ENCODE measurements around the gene RHBDD1.

Gene RHBDD1

DNA sequence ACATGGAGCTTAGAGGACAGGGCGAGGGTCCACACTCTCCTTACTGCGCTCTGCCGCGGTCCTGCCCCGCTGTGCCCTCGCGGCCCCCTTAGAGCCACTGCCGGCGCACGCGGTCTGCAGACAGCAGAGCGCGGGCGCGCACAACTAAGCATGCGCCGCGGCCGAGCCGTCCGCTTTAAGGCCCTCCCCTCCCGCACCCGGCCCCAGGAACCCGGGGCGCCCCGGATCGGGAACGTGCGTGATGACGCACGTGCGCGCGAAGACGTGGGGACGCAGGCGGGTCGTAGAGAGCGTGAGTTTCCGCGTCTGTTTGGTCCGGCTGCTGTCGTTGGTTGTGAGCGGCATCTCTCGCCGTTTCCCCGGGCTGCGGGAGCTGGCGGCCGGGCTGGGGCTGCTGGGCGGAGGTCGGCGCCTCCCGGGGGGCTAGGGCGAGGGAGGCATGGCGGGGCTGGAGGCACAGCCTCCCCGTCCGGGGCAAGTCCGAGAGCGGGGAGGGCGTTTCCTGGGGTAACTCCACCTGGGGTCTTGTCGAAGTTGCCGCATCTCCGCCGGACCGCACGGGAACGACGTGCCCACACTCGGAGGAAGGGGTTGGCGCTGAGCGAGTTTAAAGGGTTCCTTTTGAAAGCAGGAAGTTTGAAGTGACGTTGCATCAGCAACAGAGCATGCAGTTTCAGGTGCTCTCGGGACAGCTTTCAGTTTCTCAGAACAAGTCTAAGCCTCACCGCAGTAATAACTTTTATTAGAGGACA, at the start of gene RHBDD1:
RHBDD1 (plus strand) TSS at position 259 of the 752 bp plus-strand sequence. CDS start 28,640 bp downstream, outside the sequence.
- H3K4me3 ChIP-seq (ENCODE audit: low read length), result peak within 1 kb of the TSS; percentile 96
- H3K9me3 ChIP-seq (ENCODE audit: control insufficient read depth, low read length), result no peaks in the 10 kb centered on the region
- peak within 1 kb of the TSS; percentile 99 for H3K9ac ChIP-seq (ENCODE audit: low read length)
- H3K4me1 ChIP-seq (ENCODE audit: control insufficient read depth, insufficient read depth, low read length), result no peaks in the 10 kb centered on the region
- no peaks in the 10 kb centered on the region for H3K27me3 ChIP-seq (ENCODE audit: control insufficient read depth, insufficient read depth, low read length)
- no peaks in the 10 kb centered on the region for H3K36me3 ChIP-seq (ENCODE audit: control insufficient read depth, insufficient read depth, low read length)

DNA sequence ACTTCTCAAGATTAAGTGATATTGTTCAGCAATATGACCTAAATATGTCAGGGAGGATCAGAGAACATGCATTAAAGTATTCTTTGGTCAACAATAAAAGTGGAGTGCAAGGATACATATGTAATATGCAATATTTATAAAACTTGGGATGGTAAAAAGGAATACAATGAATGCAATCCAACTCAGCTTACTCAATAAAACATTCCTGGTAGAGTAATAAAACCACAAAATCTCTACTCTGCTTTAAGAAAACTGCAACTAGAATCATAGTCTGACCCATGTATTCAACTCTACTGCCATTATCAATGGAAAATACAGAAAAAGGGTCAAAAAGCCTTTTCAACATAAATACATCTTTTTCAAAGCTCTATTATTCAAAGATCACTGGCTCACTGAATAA, 47.8 kb upstream of the RHBDD1 start:
- peaks cover 16% of the 10 kb centered on the region for H3K4me1 ChIP-seq (ENCODE audit: control insufficient read depth, insufficient read depth, low read length)
- H3K36me3 ChIP-seq (ENCODE audit: control insufficient read depth, insufficient read depth, low read length), result no peaks in the 10 kb centered on the region
- no peak overlapping the region for H3K9ac ChIP-seq (ENCODE audit: low read length)
- H3K27me3 ChIP-seq (ENCODE audit: control insufficient read depth, insufficient read depth, low read length), result no peaks in the 10 kb centered on the region
- no peak overlapping the region for H3K4me3 ChIP-seq (ENCODE audit: low read length)
- no peaks in the 10 kb centered on the region for H3K9me3 ChIP-seq (ENCODE audit: control insufficient read depth, low read length)

- Histone ChIP-seq H3K36me3 (ENCODE audit: control insufficient read depth, insufficient read depth, low read length) (no peaks in the 10 kb centered on the region), H3K9me3 (ENCODE audit: control insufficient read depth, low read length) (no peaks in the 10 kb centered on the region), H3K4me3 (ENCODE audit: low read length) (no peak overlapping the region), H3K9ac (ENCODE audit: low read length) (no peak overlapping the region), H3K4me1 (ENCODE audit: control insufficient read depth, insufficient read depth, low read length) (peaks cover 16% of the 10 kb centered on the region), H3K27me3 (ENCODE audit: control insufficient read depth, insufficient read depth, low read length) (no peaks in the 10 kb centered on the region)
Observed at GRCh38 chr2:226788881-226789490, 46.9 kb upstream of the RHBDD1 start.

- Histone ChIP-seq H3K36me3 (ENCODE audit: control insufficient read depth, insufficient read depth, low read length) (no peaks in the 10 kb centered on the region), H3K27me3 (ENCODE audit: control insufficient read depth, insufficient read depth, low read length) (no peaks in the 10 kb centered on the region), H3K4me1 (ENCODE audit: control insufficient read depth, insufficient read depth, low read length) (peaks cover 21% of the 10 kb centered on the region), H3K9me3 (ENCODE audit: control insufficient read depth, low read length) (no peaks in the 10 kb centered on the region), H3K9ac (ENCODE audit: low read length) (no peak overlapping the region), H3K4me3 (ENCODE audit: low read length) (no peak overlapping the region)
Observed at GRCh38 chr2:226790011-226790410, 45.8 kb upstream of the RHBDD1 start.

DNA sequence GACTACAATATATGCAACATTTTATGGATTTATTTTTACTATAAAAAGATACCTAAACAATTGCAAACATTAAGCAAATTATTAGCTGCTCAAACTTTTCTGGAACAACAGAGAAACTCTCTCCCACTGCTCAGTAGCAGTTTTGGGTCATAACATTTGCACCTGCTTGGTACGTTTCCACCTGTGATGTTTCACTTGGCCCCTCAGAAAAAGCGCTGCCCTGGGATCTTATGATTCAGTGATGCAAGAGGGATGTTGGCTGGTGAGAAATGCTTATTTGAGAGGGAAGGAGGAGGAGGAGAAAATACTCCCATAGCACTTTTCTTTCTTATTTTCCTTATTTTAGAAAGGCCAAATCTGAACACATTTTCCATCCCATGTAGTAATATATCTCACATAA, 45.4 kb upstream of the RHBDD1 start:
- no peaks in the 10 kb centered on the region for H3K36me3 ChIP-seq (ENCODE audit: control insufficient read depth, insufficient read depth, low read length)
- peak overlapping the region; percentile 77 for H3K4me3 ChIP-seq (ENCODE audit: low read length)
- H3K9ac ChIP-seq (ENCODE audit: low read length), result peak overlapping the region; percentile 97
- H3K9me3 ChIP-seq (ENCODE audit: control insufficient read depth, low read length), result no peaks in the 10 kb centered on the region
- H3K27me3 ChIP-seq (ENCODE audit: control insufficient read depth, insufficient read depth, low read length), result no peaks in the 10 kb centered on the region
- H3K4me1 ChIP-seq (ENCODE audit: control insufficient read depth, insufficient read depth, low read length), result peaks cover 26% of the 10 kb centered on the region

GRCh38 chr2:226791056-226791486, 44.8 kb upstream of the RHBDD1 start:
- H3K27me3 ChIP-seq (ENCODE audit: control insufficient read depth, insufficient read depth, low read length), result no peaks in the 10 kb centered on the region
- peak overlapping the region; percentile 97 for H3K9ac ChIP-seq (ENCODE audit: low read length)
- H3K36me3 ChIP-seq (ENCODE audit: control insufficient read depth, insufficient read depth, low read length), result no peaks in the 10 kb centered on the region
- H3K4me1 ChIP-seq (ENCODE audit: control insufficient read depth, insufficient read depth, low read length), result peaks cover 32% of the 10 kb centered on the region
- H3K9me3 ChIP-seq (ENCODE audit: control insufficient read depth, low read length), result no peaks in the 10 kb centered on the region
- peak overlapping the region; percentile 77 for H3K4me3 ChIP-seq (ENCODE audit: low read length)

DNA sequence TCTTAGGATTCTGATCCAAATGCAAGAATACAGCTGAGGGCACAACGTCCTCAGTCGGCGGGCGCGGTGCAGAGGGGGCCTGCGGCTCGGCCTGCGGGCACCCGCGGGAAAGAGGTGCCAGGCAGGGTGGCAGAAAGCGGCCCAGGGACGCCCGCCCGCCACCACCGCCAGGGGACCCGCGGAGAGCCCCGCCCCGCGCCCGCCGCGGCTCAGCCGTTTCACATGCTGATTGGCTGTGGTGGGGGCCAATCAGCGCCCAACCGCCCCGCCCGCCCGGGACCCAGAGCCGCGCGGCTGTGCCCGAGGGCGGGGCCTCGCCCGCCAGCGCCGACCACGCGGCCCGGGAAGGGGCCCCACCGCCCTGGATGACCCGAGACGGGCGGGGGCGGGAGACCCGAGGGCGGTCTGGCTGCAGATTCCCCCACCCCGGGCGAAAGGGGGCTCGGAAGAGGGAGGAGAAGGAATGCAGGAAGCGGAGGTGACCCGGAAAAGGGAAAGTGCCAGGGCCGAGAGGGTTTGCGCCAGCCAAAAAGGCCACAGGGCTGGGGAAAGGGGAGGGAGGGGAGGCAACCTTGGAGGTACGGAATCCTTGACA, 44.3 kb upstream of the RHBDD1 start:
- H3K9ac ChIP-seq (ENCODE audit: low read length), result peak overlapping the region; percentile 97
- no peaks in the 10 kb centered on the region for H3K36me3 ChIP-seq (ENCODE audit: control insufficient read depth, insufficient read depth, low read length)
- no peaks in the 10 kb centered on the region for H3K27me3 ChIP-seq (ENCODE audit: control insufficient read depth, insufficient read depth, low read length)
- no peaks in the 10 kb centered on the region for H3K9me3 ChIP-seq (ENCODE audit: control insufficient read depth, low read length)
- peak overlapping the region; percentile 77 for H3K4me3 ChIP-seq (ENCODE audit: low read length)
- H3K4me1 ChIP-seq (ENCODE audit: control insufficient read depth, insufficient read depth, low read length), result peaks cover 37% of the 10 kb centered on the region

DNA sequence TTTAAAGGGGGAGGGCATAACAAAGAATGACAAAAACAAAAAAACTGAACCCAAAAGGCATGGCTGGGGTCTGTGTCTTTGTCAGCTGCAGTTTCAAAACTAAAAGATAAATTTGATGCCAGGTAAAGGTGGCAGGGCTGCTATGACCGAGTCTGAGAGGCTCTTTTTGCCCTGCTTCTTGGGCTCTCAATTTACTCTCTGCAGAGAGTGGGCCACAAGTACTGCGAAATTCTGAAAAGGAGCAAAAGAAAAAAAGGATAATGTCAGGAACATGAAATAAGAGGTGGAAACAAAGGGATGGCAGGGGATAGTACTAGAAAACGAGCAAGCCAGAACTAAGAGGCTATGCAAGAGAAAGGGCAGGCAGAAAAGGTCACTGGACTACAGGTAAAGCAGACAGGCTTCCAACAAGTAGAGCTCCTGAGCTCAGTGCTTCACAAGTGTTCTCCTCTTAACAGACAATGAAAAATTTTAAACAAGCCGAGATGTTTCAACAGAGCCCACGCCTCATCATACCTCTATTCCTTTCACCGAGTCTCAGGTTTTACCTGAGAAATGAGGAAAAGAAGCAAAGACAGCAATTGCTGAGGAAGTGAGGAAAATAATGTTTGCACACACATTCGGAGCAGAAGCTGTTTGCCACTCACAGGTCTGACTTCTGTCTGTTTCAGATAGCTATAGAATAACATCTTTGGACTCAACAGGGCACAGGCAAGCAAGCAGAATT, 43.5 kb upstream of the RHBDD1 start:
- H3K4me1 ChIP-seq (ENCODE audit: control insufficient read depth, insufficient read depth, low read length), result peaks cover 45% of the 10 kb centered on the region
- no peaks in the 10 kb centered on the region for H3K36me3 ChIP-seq (ENCODE audit: control insufficient read depth, insufficient read depth, low read length)
- H3K27me3 ChIP-seq (ENCODE audit: control insufficient read depth, insufficient read depth, low read length), result no peaks in the 10 kb centered on the region
- peak overlapping the region; percentile 72 for H3K4me3 ChIP-seq (ENCODE audit: low read length)
- peak overlapping the region; percentile 97 for H3K9ac ChIP-seq (ENCODE audit: low read length)
- no peaks in the 10 kb centered on the region for H3K9me3 ChIP-seq (ENCODE audit: control insufficient read depth, low read length)

- Histone ChIP-seq H3K4me1 (ENCODE audit: control insufficient read depth, insufficient read depth, low read length) (peaks cover 54% of the 10 kb centered on the region), H3K36me3 (ENCODE audit: control insufficient read depth, insufficient read depth, low read length) (no peaks in the 10 kb centered on the region), H3K27me3 (ENCODE audit: control insufficient read depth, insufficient read depth, low read length) (no peaks in the 10 kb centered on the region), H3K9ac (ENCODE audit: low read length) (peak overlapping the region; percentile 67), H3K9me3 (ENCODE audit: control insufficient read depth, low read length) (no peaks in the 10 kb centered on the region), H3K4me3 (ENCODE audit: low read length) (peak overlapping the region; percentile 17)
Observed at GRCh38 chr2:226793646-226794045, 42.2 kb upstream of the RHBDD1 start.

DNA sequence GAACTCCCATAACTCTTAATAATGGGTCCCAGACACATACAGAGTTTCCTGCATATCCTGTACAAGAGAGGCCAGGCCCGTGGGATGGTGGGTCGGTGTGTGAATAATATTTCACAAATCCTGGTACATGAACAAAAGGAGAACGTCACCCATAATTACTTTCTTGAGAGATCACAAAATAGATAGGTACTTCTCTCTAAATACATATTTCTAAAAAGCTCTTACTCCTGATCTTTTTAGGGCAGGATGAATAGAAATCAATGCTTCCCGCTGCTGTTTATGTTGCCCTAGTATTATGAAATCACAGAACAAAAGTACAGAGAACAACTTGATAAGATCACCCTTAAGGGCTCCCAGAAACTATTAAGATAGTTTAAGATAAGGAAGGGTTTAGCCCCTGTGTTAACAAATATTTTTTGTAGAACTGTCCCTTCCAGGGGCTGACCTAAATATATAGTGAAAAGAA, 41.6 kb upstream of the RHBDD1 start:
- Histone ChIP-seq H3K36me3 (ENCODE audit: control insufficient read depth, insufficient read depth, low read length) (no peaks in the 10 kb centered on the region), H3K9me3 (ENCODE audit: control insufficient read depth, low read length) (no peaks in the 10 kb centered on the region), H3K27me3 (ENCODE audit: control insufficient read depth, insufficient read depth, low read length) (no peaks in the 10 kb centered on the region), H3K9ac (ENCODE audit: low read length) (peak overlapping the region; percentile 67), H3K4me1 (ENCODE audit: control insufficient read depth, insufficient read depth, low read length) (peaks cover 54% of the 10 kb centered on the region), H3K4me3 (ENCODE audit: low read length) (peak overlapping the region; percentile 17)

DNA sequence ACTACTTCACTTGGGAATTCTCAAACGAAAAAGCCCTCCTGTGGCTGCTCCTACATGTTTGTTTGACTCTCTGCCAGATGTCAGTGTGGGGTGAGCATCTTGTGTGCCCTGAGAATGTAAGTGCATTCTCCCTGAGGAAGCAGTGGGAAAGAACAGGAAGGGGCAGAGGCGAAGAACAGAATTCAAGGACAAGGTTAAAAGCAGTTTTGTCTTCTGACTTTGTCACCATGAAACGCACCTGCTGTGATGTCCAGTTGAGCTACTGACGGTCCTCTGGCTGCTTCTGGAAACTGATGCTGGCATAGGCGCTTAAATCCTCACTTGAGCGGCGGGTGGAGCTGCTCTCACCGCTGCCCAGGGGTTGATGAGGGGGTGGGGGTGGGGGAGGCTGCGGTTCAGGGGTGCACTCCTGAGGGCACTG, 41.1 kb upstream of the RHBDD1 start:
- no peaks in the 10 kb centered on the region for H3K9me3 ChIP-seq (ENCODE audit: control insufficient read depth, low read length)
- peak overlapping the region; percentile 17 for H3K4me3 ChIP-seq (ENCODE audit: low read length)
- H3K36me3 ChIP-seq (ENCODE audit: control insufficient read depth, insufficient read depth, low read length), result no peaks in the 10 kb centered on the region
- H3K9ac ChIP-seq (ENCODE audit: low read length), result peak overlapping the region; percentile 67
- H3K27me3 ChIP-seq (ENCODE audit: control insufficient read depth, insufficient read depth, low read length), result no peaks in the 10 kb centered on the region
- peaks cover 54% of the 10 kb centered on the region for H3K4me1 ChIP-seq (ENCODE audit: control insufficient read depth, insufficient read depth, low read length)

Data from mucosa of stomach (tissue), 1 donor.